Measurements from ENCODE around the gene ACO2.

ACO2 gene

DNA sequence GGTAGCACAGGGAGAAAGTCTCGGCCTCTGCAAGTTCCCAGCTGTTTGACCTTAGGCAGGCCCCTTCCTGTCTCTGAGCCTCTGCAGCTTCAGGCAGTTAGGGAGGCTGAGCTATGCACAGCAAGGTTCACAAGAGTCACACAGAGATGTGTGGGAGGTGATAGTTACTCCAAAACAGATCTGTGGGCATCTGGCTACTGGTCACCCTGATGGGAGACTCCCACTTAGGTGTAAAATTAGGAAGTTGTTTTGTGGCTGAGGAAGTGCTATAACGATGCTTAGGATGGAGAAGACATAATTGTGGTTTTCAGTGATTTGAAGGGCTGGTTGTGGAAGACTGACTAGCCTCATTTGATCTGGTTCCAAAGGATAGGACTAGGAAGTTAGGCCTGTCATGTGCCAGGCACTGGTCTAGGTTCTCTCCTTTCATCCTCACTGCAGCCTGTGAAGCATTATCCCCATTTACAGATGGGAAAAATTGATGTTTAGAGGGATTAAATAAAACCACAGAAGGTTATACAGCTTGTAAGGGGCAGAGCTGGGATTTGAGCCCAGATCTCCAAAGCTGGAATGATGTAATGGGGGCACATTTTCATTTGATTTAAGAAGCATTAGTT is 13.5 kb downstream of the ACO2 start:
- TF ChIP-seq TAF1 (IDR thresholded peaks at IDR 0.05; ENCODE audit: borderline replicate concordance, low read depth, low read length) (no peak), POLR2A (IDR thresholded peaks at IDR 0.05; ENCODE audit: low read depth, low read length) (no peak), POLR2AphosphoS5 (IDR thresholded peaks at IDR 0.05; ENCODE audit: low read depth, low read length) (no peak)
- no peak for DNase-seq (ENCODE audit: insufficient read length)
- peak; percentile 92 for FAIRE-seq

- FAIRE-seq, result no peak
Observed at GRCh38 chr22:41485033-41485432, 16.1 kb downstream of the ACO2 start.

DNA sequence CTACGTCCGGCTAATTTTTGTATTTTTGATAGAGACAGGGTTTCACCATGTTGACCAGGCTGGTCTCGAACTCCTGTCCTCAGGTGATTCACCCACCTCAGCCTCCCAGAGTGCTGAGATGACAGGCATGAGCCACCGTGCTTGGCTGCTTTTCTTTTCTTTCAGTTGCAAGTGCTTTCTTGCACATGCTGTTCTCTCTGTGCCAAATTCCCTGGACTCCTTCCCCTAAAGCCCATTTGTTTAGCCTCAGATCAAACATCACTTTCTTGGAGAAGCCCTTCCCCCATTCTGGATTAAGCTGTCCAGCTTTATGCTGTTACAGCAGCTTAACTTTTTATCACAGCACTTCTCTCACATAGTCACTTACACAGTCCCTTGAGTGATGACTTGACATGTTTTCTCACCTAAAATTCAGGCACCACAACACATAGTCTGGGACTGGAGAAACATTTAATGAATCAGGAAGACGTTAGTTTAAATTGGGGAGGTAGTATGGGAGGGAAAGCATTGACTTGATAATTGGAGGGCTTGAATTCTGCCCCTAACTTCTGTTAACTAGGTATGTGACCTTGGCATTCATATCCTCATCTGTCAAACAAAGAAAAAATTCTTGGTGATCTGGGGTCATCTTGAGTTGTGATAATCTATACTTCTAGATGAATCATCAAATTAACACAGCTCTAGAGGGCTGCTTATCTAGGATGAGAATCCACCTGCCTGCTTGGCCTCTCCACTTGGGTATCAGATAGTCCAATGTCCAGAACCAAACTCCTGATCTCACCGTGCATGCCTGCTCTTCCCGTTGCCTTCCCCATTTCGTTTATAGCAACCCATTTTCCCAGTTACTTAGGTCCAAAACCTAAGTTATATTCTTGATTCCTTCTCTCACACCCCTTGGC is 18.4 kb downstream of the ACO2 start:
- TF ChIP-seq POLR2A (IDR thresholded peaks at IDR 0.05; ENCODE audit: low read depth, low read length), result no peak
- TF ChIP-seq POLR2AphosphoS5 (IDR thresholded peaks at IDR 0.05; ENCODE audit: low read depth, low read length), result no peak
- TF ChIP-seq TAF1 (IDR thresholded peaks at IDR 0.05; ENCODE audit: borderline replicate concordance, low read depth, low read length), result no peak
- DNase-seq (ENCODE audit: insufficient read length), result no peak
- no peak for FAIRE-seq

More at GRCh38 chr22:41485033-41485432, 16.1 kb downstream of the ACO2 start:
- no peak for TF ChIP-seq TAF1 (IDR thresholded peaks at IDR 0.05; ENCODE audit: borderline replicate concordance, low read depth, low read length)
- TF ChIP-seq POLR2AphosphoS5 (IDR thresholded peaks at IDR 0.05; ENCODE audit: low read depth, low read length), result no peak
- no peak for TF ChIP-seq POLR2A (IDR thresholded peaks at IDR 0.05; ENCODE audit: low read depth, low read length)
- DNase-seq (ENCODE audit: insufficient read length), result no peak

DNA sequence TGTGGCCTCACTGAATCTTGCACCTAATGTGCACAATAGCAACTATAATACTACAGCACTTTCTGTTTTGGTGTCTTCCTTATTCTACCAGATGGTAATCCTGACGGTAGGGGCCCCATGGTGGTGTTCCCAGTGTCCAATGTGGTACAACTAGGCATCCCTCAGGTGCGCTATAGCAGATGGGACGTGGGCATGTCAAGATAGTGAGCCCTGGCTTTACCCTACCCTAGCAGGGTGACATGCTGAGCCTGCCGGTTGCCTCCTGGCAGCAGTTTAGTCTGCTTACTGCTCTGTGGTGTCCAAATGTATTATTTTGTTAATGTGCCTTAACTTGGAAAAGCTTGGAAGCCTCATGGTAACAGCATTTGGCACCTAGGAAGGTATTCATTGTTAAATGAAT is 19.2 kb downstream of the ACO2 start:
- no peak for FAIRE-seq
- TF ChIP-seq TAF1 (IDR thresholded peaks at IDR 0.05; ENCODE audit: borderline replicate concordance, low read depth, low read length), result no peak
- no peak for TF ChIP-seq POLR2AphosphoS5 (IDR thresholded peaks at IDR 0.05; ENCODE audit: low read depth, low read length)
- no peak for TF ChIP-seq POLR2A (IDR thresholded peaks at IDR 0.05; ENCODE audit: low read depth, low read length)
- no peak for DNase-seq (ENCODE audit: insufficient read length)

GRCh38 chr22:41488596-41489385 is 19.9 kb downstream of the ACO2 start:
- FAIRE-seq, result no peak
- no peak for DNase-seq (ENCODE audit: insufficient read length)
- no peak for TF ChIP-seq TAF1 (IDR thresholded peaks at IDR 0.05; ENCODE audit: borderline replicate concordance, low read depth, low read length)
- no peak for TF ChIP-seq POLR2A (IDR thresholded peaks at IDR 0.05; ENCODE audit: low read depth, low read length)
- TF ChIP-seq POLR2AphosphoS5 (IDR thresholded peaks at IDR 0.05; ENCODE audit: low read depth, low read length), result no peak

GRCh38 chr22:41491374-41492100 is 22.6 kb downstream of the ACO2 start:
- TF ChIP-seq POLR2A (IDR thresholded peaks at IDR 0.05; ENCODE audit: low read depth, low read length), result no peak
- TF ChIP-seq TAF1 (IDR thresholded peaks at IDR 0.05; ENCODE audit: borderline replicate concordance, low read depth, low read length), result no peak
- TF ChIP-seq POLR2AphosphoS5 (IDR thresholded peaks at IDR 0.05; ENCODE audit: low read depth, low read length), result no peak
- DNase-seq (ENCODE audit: insufficient read length) (no peak), FAIRE-seq (no peak)

- FAIRE-seq (no peak), DNase-seq (ENCODE audit: insufficient read length) (no peak)
- TF ChIP-seq POLR2A (IDR thresholded peaks at IDR 0.05; ENCODE audit: low read depth, low read length), result no peak
- TF ChIP-seq POLR2AphosphoS5 (IDR thresholded peaks at IDR 0.05; ENCODE audit: low read depth, low read length), result no peak
Observed at GRCh38 chr22:41498303-41498835, 29.5 kb downstream of the ACO2 start.

DNA sequence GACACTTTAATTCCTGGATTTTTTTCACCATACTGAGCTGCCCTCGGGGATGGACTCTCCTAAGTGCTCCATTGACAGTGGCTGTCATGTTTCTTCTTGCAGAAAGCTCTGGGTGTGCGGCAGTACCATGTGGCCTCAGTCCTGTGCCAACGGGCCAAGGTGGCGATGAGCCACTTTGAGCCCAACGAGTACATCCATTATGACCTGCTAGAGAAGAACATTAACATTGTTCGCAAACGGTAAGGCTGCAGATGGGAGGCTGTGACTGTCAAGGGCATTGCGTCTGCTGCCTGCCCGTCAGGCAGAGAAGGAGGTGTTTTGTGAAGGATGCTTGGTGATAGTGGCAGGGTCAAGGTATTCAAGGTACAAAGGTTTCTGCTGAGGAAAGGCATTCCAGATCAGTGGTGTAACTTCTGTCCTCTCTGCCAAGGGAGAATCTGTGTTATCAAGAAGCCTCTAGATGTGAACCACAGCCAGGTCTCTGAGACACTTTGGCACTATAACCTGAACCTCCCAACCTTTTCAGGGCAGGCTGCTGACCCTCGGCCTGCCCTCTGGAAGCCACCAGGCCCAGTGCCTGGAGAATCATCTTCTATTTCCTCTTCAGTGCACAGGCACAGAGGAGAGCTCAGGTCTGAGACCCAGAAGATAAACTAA is 30.8 kb downstream of the ACO2 start:
- TF ChIP-seq POLR2A (IDR thresholded peaks at IDR 0.05; ENCODE audit: low read depth, low read length), result no peak
- no peak for TF ChIP-seq TAF1 (IDR thresholded peaks at IDR 0.05; ENCODE audit: borderline replicate concordance, low read depth, low read length)
- TF ChIP-seq POLR2AphosphoS5 (IDR thresholded peaks at IDR 0.05; ENCODE audit: low read depth, low read length), result no peak
- DNase-seq (ENCODE audit: insufficient read length) (no peak), FAIRE-seq (no peak)

DNA sequence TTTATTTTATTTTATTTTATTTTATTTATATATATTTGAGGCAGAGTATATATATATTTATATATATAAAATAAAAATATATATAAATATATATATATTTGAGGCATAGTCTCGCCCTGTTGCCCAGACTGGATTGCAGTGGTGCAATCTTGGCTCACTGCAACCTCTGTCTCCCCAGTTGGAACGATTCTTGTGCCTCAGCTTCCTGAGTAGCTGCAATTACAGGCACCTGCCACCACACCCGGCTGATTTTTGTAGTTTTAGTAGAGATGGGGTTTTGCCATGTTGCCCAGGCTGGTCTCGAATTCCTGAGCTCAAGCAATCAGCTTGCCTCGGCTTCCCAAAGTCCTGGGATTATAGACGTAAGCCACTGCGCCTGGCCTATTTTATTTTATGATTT is 31.4 kb downstream of the ACO2 start:
- DNase-seq (ENCODE audit: insufficient read length) (no peak), FAIRE-seq (no peak)
- TF ChIP-seq POLR2A (IDR thresholded peaks at IDR 0.05; ENCODE audit: low read depth, low read length) (no peak), POLR2AphosphoS5 (IDR thresholded peaks at IDR 0.05; ENCODE audit: low read depth, low read length) (no peak), TAF1 (IDR thresholded peaks at IDR 0.05; ENCODE audit: borderline replicate concordance, low read depth, low read length) (no peak)

DNA sequence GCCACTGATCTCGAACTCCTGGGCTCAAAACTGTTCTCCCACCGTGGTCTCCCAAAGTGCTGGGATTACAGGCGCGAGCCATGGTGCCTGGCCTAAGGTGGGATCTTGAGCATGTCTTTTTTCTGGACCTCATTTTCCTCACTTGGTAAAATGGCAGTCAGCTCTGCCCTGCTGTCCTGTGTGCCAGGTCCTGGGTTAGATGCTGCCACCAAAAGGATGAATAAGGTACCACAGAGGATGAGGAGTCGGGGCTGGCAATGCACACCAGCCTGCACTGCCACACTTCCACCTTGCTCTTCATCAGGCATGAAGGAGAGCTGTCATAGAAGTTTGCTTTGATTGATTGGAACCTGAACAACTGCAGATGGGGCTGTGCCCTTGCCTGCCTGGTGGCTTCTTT is 32.3 kb downstream of the ACO2 start:
- TF ChIP-seq POLR2AphosphoS5 (IDR thresholded peaks at IDR 0.05; ENCODE audit: low read depth, low read length), result no peak
- DNase-seq (ENCODE audit: insufficient read length), result no peak
- FAIRE-seq, result peak; percentile 87

All from GM12892 (cell line).